Sigmoid colon (tissue), 7 donors: ENCODE measurements around the gene B3GAT2. TPM values are rescaled to one million over a fixed set of nuclear protein-coding genes. Genes with fewer than 3 reads are reported as not detected.

Experiments used
- DNase-seq: peaks from one replicate; pipeline ENCODE4 v3.0.0-alpha.2; 2019
- H3K27ac ChIP-seq, 4 donors: fragments of 200-600 bp; sonication (generic); one replicate each; pipeline ENCODE4 v1.5.1; 2016 to 2019; ENCODE audit warnings: mild to moderate bottlenecking in 1 of 4
- H3K27me3 ChIP-seq, 3 donors: fragments of 200-600 bp; sonication (generic); one replicate each; pipeline ENCODE4 v1.5.1; 2019; ENCODE audit warnings: mild to moderate bottlenecking in 1 of 3
- H3K36me3 ChIP-seq, 4 donors: fragments of 200-600 bp; sonication (generic); one replicate each; pipeline ENCODE4 v1.5.1; 2016 to 2019
- H3K4me1 ChIP-seq, 4 donors: fragments of 200-600 bp; sonication (generic); one replicate each; pipeline ENCODE4 v1.5.1; 2017 to 2019
- H3K4me3 ChIP-seq, 4 donors: fragments of 200-600 bp; sonication (generic); one replicate each; pipeline ENCODE4 v1.5.1; 2017 to 2019; ENCODE audit warnings: mild to moderate bottlenecking in 2 of 4, moderate library complexity in 1 of 4
- H3K9me3 ChIP-seq, 4 donors: fragments of 200-600 bp in 3 of 4; sonication (generic) in 3 of 4; one replicate each; pipeline versions ENCODE4 v1.5.1 to v1.6.1; 2013 to 2019
- CTCF ChIP-seq, 4 experiments: fragments of 450-650 bp in 3 of 4; fragments of 200-600 bp in 1 of 4; IDR thresholded peaks; one replicate each; pipeline ENCODE4 v1.5.1; 2016 to 2019; ENCODE audit warnings: antibody characterized with exemption in 4 of 4, mild to moderate bottlenecking in 3 of 4, moderate library complexity in 2 of 4
- EP300 ChIP-seq, 4 donors: sonication (generic); formaldehyde crosslinking; IDR thresholded peaks; one replicate each; pipeline ENCODE4 v1.6.1; 2017; ENCODE audit warnings: antibody characterized with exemption in 4 of 4
- POLR2A ChIP-seq, 2 donors: fragments of 450-650 bp; IDR thresholded peaks; one replicate each; pipeline ENCODE4 v1.6.1; 2016; ENCODE audit warnings: antibody characterized with exemption in 2 of 2, mild to moderate bottlenecking in 2 of 2, moderate library complexity in 2 of 2
- POLR2AphosphoS5 ChIP-seq, 4 donors: sonication (generic); formaldehyde crosslinking; IDR thresholded peaks; one replicate each; pipeline ENCODE4 v1.6.1; 2017; ENCODE audit warnings: antibody characterized with exemption in 4 of 4
- WGBS, 2 donors: extraction: QIAGEN DNeasy Blood & Tissue Kit; methylation state at CpG; one replicate each; pipeline ENCODE4 v1.1.7; 2013; 5-methylcytosine and 5-hydroxymethylcytosine counted together
- intact Hi-C: fragments of 100-400 bp; cut with DNase I; formaldehyde crosslinking; loops from one replicate; pipeline ENCODE4 v1.15.1; 2023
- polyA plus RNA-seq, 3 donors: library from polyadenylated mRNA; stranded (reverse); fragments of 200-250 nt; gene quantifications; one replicate each; pipeline ENCODE4 v1.2.3, GENCODE V29; 2013
- total RNA-seq, 4 donors: library from RNA; depleted of rRNA; stranded (reverse); fragments of >200 nt; gene quantifications; one replicate each; pipeline ENCODE4 v1.1.0, GENCODE V29; 2016
- donor health status: healthy with polysubstance abuse.
- donor health status: Bipolar disorder and iron deficiency.
- donor health status: healthy.

B3GAT2 gene
- total and polyA plus RNA-seq, 7 donors = under 0.01 to 0.28 (median 0.17) TPM; not detected in 3

GRCh38 chr6:70884074-70884983 lies 72.5 kb downstream of the B3GAT2 start:
- H3K27ac ChIP-seq = no peak overlapping the region
- H3K27me3 ChIP-seq = no peaks in the 10 kb centered on the region
- no peaks in the 10 kb centered on the region for H3K4me1 ChIP-seq
- intact Hi-C loops = loop anchor here (1.0 kb wide), 1 partner anchor 178 kb away; no protein-coding TSS in a partner anchor
- no peaks in the 10 kb centered on the region for H3K36me3 ChIP-seq
- DNase-seq = peak; percentile 69
- no peak overlapping the region for H3K4me3 ChIP-seq
- 42 to 43% methylated on average over 17 of the region's 17 CpGs for WGBS, 2 donors
- TF ChIP-seq CTCF (IDR thresholded peaks at IDR 0.05) (peak; percentile 64 to 91 (median 85)), EP300 (IDR thresholded peaks at IDR 0.05) (no peak)
- no peaks in the 10 kb centered on the region for H3K9me3 ChIP-seq

- H3K4me1 ChIP-seq = no peaks in the 10 kb centered on the region
- WGBS, 2 donors = 85 to 88% methylated on average over 5 of the region's 5 CpGs
- no peaks in the 10 kb centered on the region for H3K27me3 ChIP-seq
- intact Hi-C loops = no loop called here
- no peak overlapping the region for H3K4me3 ChIP-seq
- no peak for DNase-seq
- no peaks in the 10 kb centered on the region for H3K36me3 ChIP-seq
- no peaks in the 10 kb centered on the region for H3K9me3 ChIP-seq
- H3K27ac ChIP-seq = no peak overlapping the region
- TF ChIP-seq POLR2A (IDR thresholded peaks at IDR 0.05) = no peak
- TF ChIP-seq POLR2AphosphoS5 (IDR thresholded peaks at IDR 0.05) = no peak
- no peak for TF ChIP-seq EP300 (IDR thresholded peaks at IDR 0.05)
- no peak for TF ChIP-seq CTCF (IDR thresholded peaks at IDR 0.05)
These were observed 77.4 kb downstream of the B3GAT2 start for GRCh38 chr6:70879496-70879895.

GRCh38 chr6:70874181-70874913 lies 82.5 kb downstream of the B3GAT2 start:
- H3K4me1 ChIP-seq = no peaks in the 10 kb centered on the region
- no peak overlapping the region for H3K27ac ChIP-seq
- TF ChIP-seq CTCF (IDR thresholded peaks at IDR 0.05) (no peak), POLR2A (IDR thresholded peaks at IDR 0.05) (no peak), POLR2AphosphoS5 (IDR thresholded peaks at IDR 0.05) (no peak), EP300 (IDR thresholded peaks at IDR 0.05) (no peak)
- intact Hi-C loops = no loop called here
- no peak for DNase-seq
- H3K36me3 ChIP-seq = no peaks in the 10 kb centered on the region
- H3K4me3 ChIP-seq = no peak overlapping the region
- H3K27me3 ChIP-seq = no peaks in the 10 kb centered on the region
- WGBS, 2 donors = 44 to 59% methylated on average over 3 of the region's 3 CpGs
- peaks cover 0 to 12% (median 2%) of the 10 kb centered on the region in 4 donors for H3K9me3 ChIP-seq

- no peak overlapping the region for H3K27ac ChIP-seq
- no peak for DNase-seq
- H3K9me3 ChIP-seq = peaks cover 0 to 13% (median 2%) of the 10 kb centered on the region in 4 donors
- TF ChIP-seq EP300 (IDR thresholded peaks at IDR 0.05) (no peak), POLR2AphosphoS5 (IDR thresholded peaks at IDR 0.05) (no peak), CTCF (IDR thresholded peaks at IDR 0.05) (no peak), POLR2A (IDR thresholded peaks at IDR 0.05) (no peak)
- intact Hi-C loops = no loop called here
- WGBS, 2 donors = 98% methylated on average over 2 of the region's 2 CpGs
- H3K27me3 ChIP-seq = no peaks in the 10 kb centered on the region
- no peak overlapping the region for H3K4me3 ChIP-seq
- H3K4me1 ChIP-seq = no peaks in the 10 kb centered on the region
- H3K36me3 ChIP-seq = no peaks in the 10 kb centered on the region
These were observed 84.4 kb downstream of the B3GAT2 start for GRCh38 chr6:70872469-70872868.
